ENCODE results near the gene CIROP.

CIROP gene

GRCh38 chr14:23067847-23068788 lies 36.7 kb downstream of the CIROP start:
- no peak for DNase-seq (ENCODE audit: low spot score)

- DNase-seq (ENCODE audit: low spot score), result no peak
Observed at GRCh38 chr14:23066855-23067744, 37.7 kb downstream of the CIROP start.

GRCh38 chr14:23066368-23066767 lies 38.4 kb downstream of the CIROP start:
- no peak for DNase-seq (ENCODE audit: low spot score)

DNA sequence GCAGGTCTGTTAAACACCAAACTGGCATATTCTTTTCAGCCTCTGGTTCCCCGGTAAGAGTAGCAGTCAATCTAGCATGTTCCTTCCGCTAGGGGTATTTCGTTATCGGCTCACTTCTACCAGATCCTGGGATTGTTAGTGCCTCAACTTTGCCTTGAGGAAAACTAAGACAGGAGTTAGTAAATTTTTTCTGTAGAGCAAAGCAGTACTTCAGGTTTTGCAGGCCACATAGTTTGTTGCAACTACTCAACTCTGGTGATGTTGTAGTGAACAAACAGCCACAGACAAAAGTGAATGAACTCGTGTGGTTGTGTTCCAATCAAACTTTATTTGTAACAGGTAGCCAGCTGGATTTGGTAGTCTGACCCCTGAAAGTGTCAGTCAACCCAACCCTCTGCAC lies 41.2 kb downstream of the CIROP start:
- DNase-seq (ENCODE audit: low spot score), result no peak

GRCh38 chr14:23062002-23062401 lies 42.8 kb downstream of the CIROP start:
- peak; percentile 65 for DNase-seq (ENCODE audit: low spot score)

DNA sequence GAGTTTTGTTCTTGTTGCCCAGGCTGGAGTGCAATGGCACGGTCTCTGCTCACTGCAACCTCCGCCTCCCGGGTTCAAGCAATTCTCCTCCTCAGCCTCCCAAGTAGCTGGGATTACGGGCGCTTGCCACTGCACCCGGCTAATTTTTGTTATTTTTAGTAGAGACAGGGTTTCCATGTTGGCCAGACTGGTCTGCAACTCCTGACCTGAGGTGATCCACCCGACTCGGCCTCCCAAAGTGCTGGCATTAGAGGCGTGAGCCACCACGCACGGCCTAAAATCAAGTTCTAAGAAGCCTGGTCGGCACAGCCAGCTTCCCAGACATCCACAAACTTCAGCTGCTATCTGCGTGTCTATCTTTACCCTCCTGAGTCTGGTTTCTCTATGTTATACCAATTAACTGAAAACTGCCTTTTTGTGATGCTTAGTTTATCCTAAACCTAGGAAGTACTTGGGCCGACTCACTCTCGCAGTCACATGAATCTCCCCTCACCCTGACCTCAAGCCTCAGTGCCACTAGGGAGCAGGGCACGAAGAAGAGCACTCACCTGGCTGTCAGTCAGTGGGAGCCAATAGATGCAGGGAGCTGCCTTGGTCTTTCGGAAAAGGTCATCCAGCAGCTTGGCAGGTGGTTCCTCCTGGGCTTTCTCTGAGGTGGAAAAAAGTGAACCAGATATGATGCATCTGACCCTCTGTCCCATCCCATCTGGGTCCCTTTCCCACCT lies 44.1 kb downstream of the CIROP start:
- no peak for DNase-seq (ENCODE audit: low spot score)

DNA sequence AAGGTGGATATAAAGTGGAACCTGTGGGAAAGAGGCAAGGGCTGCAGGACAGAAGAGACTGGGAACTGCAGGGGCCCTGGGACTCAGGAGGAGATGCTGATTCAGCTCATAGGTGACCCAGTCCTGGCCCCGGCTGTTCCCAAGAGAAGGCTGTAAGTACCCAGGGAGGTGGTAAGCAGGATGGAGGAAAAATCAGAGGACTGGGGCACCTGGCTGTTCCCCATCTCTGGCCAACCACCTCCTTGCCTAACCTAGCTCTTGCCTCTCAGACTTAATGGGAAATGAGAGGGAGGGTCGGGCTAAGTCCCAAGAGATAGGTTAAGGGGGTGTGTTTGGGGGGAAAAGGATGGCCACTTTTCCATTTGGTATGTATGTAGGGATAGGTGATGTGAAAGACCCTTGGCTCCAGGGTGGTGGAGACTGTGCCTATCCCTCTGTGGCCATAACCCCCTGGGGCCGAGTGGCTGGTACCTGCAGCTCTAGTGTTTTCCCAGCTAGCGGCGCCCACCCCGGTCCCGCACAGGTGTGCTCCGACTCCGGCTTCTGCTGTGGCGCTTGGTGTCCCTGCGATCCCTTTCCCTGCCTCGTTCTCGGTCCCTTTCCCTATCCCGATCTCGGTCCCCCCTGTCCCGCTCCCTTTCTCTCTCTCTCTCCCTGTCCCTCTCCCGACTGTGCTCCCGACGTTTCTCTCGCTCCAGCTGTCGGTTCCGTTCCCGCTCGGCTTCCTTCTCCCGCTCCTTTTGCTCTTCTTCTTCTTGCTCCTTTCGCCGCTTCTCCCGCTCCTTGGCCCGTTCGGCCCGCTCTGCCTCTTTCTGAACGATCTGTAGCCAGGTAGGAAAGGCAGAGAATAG lies 45.9 kb downstream of the CIROP start:
- no peak for DNase-seq (ENCODE audit: low spot score)

DNA sequence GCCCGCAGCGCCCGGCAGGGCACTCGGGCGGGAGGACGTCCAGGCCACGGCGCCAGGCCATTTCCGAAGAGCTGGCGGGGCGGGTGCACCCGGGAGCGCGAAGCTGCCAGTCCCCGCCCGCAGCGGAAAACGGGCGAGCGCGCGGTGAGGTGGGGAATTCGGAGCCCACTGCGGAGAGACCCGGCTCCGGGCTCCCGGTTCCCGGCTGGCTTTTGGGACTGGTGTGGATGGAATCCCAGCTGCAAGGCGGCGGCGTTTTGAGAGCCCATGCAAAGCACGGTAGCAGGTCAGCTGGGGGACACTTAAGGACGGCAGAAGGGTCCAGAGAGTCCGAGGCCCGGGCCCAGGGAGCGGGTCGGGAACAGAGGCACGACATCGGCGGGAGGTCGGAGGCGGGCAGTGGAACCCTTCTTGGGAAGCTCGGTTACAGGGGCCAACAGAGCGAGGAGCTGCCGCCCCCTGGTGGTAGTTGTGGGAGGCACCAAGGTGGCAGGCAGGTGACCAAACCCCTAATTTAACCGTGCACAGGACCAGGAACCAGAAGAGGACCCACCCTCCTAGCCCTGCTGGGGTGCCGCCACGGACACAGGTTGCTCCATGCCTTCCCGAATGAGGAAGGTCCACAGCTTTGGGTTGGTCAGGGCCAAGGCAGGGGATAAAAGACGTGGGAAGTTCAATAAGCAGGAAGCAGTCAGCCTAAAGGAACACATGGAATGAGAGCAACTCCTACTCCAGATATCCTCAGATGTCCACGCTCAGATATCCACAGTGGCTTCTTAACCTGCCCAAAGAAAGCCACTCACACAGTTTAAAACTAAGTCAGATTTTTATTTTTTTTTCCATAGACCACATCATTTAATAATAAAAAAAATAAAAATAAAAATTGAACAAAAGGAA lies 46.8 kb downstream of the CIROP start:
- DNase-seq (ENCODE audit: low spot score), result peak; percentile 89

- peak; percentile 79 for DNase-seq (ENCODE audit: low spot score)
Observed at GRCh38 chr14:23056956-23057756, 47.6 kb downstream of the CIROP start, which contains the start of gene CDH24. Gene CDH24 (minus strand): TSS chr14:23057520. CDS start chr14:23055733, 1,787 bp downstream.

GRCh38 chr14:23056145-23056955 lies 48.4 kb downstream of the CIROP start:
- DNase-seq (ENCODE audit: low spot score), result peak; percentile 76

- no peak for DNase-seq (ENCODE audit: low spot score)
Observed at GRCh38 chr14:23055621-23056144, 49.1 kb downstream of the CIROP start.

DNA sequence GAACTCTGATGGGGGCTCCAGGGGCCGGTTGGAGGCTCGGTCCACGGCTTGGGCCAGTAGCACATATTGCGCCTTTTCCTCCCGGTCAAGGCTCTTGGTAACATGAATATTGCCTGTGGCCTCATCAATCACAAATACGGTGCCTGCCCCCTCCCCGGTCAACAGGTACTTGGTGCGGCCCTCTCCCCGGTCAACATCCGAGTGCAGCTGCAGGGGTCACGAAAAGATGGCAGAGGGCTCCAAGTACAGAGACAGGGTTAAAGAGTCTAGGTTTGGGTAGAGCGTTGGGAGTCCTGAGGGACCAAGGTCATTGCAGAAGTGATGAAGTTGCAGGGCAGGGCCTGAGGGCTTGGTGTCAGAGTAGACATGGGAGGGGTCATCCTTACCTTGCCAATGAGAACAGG lies 49.6 kb downstream of the CIROP start:
- no peak for DNase-seq (ENCODE audit: low spot score)

DNA sequence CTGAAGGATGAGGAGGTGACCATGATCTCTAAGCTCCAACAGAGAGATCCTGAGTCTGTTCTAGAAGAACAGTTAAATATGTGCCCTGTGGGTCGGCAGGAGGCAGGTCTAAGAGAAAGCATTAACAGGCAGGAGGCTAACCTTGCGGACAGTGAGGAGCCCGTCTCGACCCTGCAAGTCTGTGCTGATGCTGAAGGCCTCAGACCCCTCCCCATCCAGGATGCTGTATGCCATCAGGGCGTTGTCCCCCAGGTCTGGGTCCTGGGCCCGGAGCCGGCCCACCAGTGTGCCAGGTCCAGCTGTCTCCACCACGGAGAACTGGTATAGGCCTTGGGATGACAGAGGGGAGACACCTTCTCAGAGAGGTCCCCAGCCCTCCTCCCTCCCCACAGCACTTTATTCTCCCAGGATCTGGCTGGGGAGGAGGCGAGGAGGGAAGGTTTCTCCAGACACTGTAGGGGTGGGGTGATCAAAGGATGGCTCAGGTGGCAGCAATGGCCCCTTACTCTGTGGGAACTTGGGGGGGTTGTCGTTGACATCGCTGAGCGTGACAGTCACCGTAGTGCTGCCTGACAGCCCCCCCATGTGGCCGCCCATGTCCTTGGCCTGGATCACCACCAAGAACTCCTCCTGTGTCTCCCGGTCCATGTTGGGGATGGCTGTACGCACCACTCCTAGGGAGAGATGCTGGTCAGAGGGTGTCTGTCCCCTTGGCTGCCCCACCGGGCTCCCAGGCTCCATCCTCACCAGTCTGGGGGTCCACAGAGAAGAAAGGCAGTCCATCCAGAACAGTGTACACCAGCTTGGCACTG lies 50.6 kb downstream of the CIROP start:
- DNase-seq (ENCODE audit: low spot score), result no peak

DNA sequence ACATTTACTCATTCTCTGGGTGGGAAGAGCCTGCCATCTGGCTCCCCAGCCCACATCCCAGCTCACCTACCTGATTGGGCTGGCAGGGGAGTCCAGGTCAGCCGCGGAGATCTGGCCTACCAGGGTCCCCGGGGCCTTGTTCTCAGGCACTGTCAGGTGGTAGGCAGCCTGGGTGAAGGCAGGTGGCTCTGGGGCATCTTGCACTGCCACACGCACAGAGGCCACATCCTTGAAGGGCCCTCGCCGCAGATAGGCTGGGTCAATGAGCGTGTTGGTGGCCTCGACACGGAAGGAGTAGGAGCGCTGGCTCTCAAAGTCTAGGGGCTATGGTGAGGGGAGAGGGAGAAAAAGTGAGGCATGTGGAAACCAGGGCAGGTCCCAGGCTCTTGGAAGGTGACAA lies 51.4 kb downstream of the CIROP start:
- no peak for DNase-seq (ENCODE audit: low spot score)

DNA sequence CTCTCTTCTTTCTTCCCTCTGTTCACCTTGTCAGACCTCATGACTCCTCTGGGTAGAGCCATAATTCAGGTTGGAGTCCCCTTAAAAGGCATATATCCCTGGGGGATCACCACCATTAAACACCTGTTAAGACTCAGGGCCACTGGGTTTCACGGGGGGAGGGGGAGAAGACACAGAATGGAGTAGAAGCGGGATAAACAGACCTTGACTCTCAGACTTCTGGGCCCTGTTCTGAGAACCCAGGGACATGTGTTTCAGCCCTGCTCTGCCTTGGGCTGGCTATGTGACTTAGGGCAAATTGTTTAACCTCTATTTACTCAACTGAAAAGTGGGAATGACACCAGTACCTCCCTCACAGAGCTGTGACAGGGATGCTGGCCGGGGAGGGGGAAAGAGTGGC lies 52.1 kb downstream of the CIROP start:
- no peak for DNase-seq (ENCODE audit: low spot score)

GRCh38 chr14:23052182-23052623 lies 52.6 kb downstream of the CIROP start:
- no peak for DNase-seq (ENCODE audit: low spot score)
